ENCODE results near the gene PCDHGB6. TPM values are rescaled to one million over a fixed set of nuclear protein-coding genes. Genes with fewer than 3 reads are reported as not detected.
"Not testable (repeated sequence)": the region's sequence is repeated elsewhere in the genome, so short reads cannot be mapped to it uniquely, and the experiment has no call there.

PCDHGB6 gene
- total RNA-seq, 1 donor from 2014 or later: 8.2 TPM

DNA sequence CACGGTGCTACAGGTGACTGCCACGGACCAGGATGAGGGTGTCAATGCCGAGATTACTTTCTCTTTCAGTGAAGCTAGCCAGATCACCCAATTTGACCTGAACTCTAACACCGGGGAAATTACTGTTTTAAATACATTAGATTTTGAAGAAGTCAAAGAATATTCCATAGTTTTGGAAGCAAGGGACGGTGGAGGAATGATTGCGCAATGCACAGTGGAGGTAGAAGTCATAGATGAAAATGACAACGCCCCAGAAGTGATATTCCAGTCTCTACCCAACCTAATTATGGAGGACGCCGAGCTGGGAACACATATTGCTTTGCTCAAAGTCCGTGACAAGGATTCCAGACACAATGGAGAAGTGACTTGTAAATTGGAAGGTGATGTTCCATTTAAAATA lies 19.2 kb upstream of the PCDHGB6 start:
- no peak for DNase-seq (ENCODE audit: low spot score)

DNA sequence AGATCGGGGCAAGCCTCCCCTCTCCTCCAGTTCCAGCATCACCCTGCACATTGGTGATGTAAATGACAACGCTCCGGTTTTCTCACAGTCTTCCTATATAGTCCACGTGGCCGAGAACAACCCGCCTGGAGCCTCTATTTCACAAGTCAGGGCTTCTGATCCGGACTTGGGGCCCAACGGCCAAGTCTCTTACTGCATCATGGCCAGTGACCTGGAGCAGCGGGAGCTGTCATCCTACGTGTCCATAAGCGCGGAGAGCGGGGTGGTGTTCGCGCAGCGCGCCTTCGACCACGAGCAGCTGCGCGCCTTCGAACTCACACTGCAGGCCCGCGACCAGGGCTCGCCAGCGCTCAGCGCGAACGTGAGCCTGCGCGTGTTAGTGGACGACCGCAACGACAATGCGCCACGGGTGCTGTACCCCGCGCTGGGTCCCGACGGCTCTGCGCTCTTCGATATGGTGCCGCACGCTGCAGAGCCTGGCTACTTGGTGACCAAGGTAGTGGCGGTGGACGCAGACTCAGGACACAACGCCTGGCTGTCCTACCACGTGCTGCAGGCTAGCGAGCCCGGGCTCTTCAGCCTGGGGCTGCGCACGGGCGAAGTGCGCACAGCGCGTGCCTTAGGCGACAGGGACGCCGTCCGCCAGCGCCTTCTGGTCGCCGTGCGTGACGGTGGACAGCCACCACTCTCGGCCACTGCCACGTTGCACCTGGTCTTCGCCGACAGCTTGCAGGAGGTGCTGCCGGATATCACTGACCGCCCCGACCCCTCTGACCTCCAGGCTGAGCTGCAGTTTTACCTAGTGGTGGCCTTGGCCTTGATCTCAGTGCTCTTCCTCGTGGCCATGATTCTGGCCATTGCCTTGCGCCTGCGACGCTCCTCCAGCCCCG lies 18.4 kb upstream of the PCDHGB6 start:
- DNase-seq (ENCODE audit: low spot score): no peak

- no peak for DNase-seq (ENCODE audit: low spot score)
Measured at GRCh38 chr5:141392429-141393198, 15.2 kb upstream of the PCDHGB6 start, which contains the start of gene PCDHGA8. PCDHGA8 (plus strand) TSS chr5:141392633; CDS start chr5:141392814, 181 bp downstream.

GRCh38 chr5:141393267-141393666 lies 14.6 kb upstream of the PCDHGB6 start:
- DNase-seq (ENCODE audit: low spot score): no peak

- DNase-seq (ENCODE audit: low spot score): not testable (repeated sequence)
Measured at GRCh38 chr5:141394401-141395187, 13.2 kb upstream of the PCDHGB6 start.

- not testable (repeated sequence) for DNase-seq (ENCODE audit: low spot score)
Measured at GRCh38 chr5:141397756-141398551, 9.9 kb upstream of the PCDHGB6 start, which contains the start of gene PCDHGB5. PCDHGB5 (plus strand) TSS chr5:141397947; CDS start chr5:141398128, 181 bp downstream.

DNA sequence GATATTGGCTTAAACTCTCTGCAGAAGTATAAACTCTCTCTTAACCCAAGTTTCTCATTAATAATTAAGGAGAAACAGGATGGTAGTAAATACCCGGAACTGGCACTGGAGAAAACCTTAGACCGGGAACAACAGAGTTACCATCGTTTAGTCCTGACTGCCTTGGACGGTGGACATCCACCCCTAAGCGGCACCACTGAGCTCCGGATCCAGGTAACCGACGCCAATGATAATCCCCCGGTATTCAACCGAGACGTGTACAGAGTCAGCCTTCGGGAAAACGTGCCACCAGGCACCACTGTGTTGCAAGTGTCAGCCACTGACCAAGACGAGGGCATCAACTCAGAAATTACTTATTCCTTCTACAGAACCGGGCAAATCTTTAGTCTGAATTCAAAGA lies 9.2 kb upstream of the PCDHGB6 start:
- no peak for DNase-seq (ENCODE audit: low spot score)

DNA sequence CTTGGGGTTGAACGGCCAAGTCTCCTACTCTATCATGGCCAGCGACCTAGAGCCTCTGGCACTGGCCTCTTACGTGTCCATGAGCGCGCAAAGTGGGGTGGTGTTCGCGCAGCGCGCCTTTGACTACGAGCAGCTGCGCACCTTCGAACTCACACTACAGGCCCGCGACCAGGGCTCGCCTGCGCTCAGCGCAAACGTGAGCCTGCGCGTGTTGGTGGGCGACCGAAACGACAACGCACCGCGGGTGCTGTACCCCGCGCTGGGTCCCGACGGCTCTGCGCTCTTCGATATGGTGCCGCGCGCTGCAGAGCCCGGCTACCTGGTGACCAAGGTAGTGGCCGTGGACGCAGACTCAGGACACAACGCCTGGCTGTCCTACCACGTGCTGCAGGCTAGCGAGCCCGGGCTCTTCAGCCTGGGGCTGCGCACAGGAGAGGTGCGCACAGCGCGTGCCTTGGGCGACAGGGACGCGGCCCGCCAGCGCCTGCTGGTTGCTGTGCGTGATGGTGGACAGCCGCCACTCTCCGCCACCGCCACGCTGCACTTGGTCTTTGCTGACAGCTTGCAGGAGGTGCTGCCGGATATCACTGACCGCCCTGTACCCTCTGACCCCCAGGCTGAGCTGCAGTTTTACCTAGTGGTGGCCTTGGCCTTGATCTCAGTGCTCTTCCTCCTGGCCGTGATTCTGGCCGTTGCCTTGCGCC lies 8.1 kb upstream of the PCDHGB6 start:
- no peak for DNase-seq (ENCODE audit: low spot score)

- no peak for DNase-seq (ENCODE audit: low spot score)
Measured at GRCh38 chr5:141402553-141403243, 5.1 kb upstream of the PCDHGB6 start, which contains the start of gene PCDHGA9. PCDHGA9 (plus strand) TSS chr5:141402778; CDS start chr5:141402953, 175 bp downstream.

GRCh38 chr5:141403387-141403786 lies 4.4 kb upstream of the PCDHGB6 start:
- no peak for DNase-seq (ENCODE audit: low spot score)

- no peak for DNase-seq (ENCODE audit: low spot score)
Measured at GRCh38 chr5:141409598-141410306, 1.9 kb downstream of the PCDHGB6 start.

GRCh38 chr5:141411575-141411974 lies 3.8 kb downstream of the PCDHGB6 start:
- no peak for DNase-seq (ENCODE audit: low spot score)

DNA sequence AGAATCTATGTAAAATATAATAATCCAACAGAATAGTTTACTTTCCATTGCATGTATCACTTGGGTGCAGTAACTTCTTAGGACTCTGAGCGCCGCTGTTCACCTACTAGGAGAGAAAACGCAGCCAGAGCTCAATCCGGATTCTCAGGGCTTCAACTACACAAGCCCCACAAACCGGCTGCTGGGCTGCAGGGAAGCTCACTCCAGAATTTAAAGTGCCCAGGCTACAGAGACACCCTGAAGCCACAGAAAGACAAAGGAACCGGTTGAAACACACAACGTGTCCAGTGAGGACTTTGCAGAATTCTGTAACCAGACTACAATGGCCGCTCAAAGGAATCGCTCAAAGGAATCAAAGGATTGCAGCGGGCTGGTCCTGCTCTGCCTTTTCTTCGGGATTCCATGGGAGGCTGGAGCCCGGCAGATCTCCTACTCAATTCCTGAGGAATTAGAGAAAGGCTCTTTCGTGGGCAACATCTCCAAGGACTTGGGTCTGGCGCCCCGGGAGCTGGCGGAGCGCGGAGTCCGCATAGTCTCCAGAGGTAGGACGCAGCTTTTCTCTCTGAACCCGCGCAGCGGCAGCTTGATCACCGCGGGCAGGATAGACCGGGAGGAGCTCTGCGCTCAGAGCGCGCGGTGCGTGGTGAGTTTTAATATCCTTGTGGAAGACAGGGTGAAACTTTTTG lies 5.2 kb downstream of the PCDHGB6 start, which contains the start of gene PCDHGA10:
PCDHGA10 (plus strand) TSS at position 134 of the 686 bp plus-strand sequence; CDS start at position 323, 189 bp downstream.
- no peak for DNase-seq (ENCODE audit: low spot score)

- DNase-seq (ENCODE audit: low spot score): no peak
Measured at GRCh38 chr5:141413540-141414069, 5.8 kb downstream of the PCDHGB6 start.

- not testable (repeated sequence) for DNase-seq (ENCODE audit: low spot score)
Measured at GRCh38 chr5:141414548-141415274, 6.9 kb downstream of the PCDHGB6 start.

DNA sequence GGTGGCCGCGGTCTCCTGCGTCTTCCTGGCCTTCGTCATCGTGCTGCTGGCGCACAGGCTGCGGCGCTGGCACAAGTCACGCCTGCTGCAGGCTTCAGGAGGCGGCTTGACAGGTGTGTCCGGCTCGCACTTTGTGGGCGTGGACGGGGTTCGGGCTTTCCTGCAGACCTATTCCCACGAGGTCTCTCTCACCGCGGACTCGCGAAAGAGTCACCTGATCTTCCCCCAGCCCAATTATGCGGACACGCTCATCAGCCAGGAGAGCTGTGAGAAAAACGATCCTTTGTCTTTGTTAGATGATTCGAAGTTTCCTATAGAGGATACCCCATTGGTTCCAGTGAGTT lies 7.4 kb downstream of the PCDHGB6 start:
- DNase-seq (ENCODE audit: low spot score): not testable (repeated sequence)

DNA sequence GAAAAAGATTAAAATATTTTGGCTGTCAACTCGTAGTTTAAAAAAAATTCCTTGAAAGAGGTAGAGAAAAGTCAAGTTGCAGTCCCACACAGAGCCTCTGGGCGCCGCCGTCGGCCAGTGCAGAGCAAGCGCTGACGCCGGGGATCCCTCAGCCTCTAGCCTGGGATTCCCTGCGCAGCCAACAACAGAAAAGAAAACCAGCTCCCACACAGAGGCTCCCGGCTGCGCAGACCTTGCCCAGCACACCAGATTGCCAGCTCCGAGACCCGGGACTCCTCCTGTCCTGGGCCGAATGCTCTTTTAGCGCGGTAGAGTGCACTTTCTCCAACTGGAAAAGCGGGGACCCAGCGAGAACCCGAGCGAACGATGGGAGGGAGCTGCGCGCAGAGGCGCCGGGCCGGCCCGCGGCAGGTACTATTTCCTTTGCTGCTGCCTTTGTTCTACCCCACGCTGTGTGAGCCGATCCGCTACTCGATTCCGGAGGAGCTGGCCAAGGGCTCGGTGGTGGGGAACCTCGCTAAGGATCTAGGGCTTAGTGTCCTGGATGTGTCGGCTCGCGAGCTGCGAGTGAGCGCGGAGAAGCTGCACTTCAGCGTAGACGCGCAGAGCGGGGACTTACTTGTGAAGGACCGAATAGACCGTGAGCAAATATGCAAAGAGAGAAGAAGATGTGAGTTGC lies 9.8 kb downstream of the PCDHGB6 start, which contains the start of gene PCDHGB7:
PCDHGB7 (plus strand) TSS at position 184 of the 679 bp plus-strand sequence; CDS start at position 367, 183 bp downstream.
- peak; percentile 61 for DNase-seq (ENCODE audit: low spot score)
